GM10266 (cell line): ENCODE data around the gene SLC16A9.

Source experiments
- DNase-seq: peaks from one replicate; pipeline ENCODE4 v3.0.0; 2012; ENCODE audit errors: extremely low spot score
- TF ChIP-seq, protein P1 (sequence below): IDR thresholded peaks from 2 replicates; pipeline ENCODE4 v1.5.1; 2012; ENCODE audit warnings: mild to moderate bottlenecking, low read depth; ENCODE audit not compliant: control insufficient read depth, insufficient read depth; ENCODE audit errors: missing control alignments

The SLC16A9 gene

DNA sequence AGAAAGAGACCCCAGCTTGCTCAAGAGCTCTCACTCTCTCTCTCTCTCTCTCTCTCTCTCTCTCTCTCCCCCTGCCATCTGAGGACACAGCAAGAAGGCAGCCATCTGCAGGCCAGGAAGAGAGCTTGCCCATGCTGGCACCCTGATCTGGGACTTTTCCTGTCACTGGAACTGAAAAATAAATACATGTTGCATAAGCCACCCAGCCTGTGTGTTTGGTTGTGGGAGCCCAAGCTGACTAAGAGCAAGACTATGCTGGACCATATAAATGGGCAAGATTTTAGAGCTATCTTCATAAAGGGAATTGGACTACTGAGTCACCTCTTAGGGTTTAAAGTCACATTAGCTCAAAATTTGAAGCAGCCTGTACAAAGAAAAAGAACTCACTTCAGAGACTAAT, 98.6 kb downstream of the SLC16A9 start:
- no peak for DNase-seq
- TF ChIP-seq, protein P1, sequence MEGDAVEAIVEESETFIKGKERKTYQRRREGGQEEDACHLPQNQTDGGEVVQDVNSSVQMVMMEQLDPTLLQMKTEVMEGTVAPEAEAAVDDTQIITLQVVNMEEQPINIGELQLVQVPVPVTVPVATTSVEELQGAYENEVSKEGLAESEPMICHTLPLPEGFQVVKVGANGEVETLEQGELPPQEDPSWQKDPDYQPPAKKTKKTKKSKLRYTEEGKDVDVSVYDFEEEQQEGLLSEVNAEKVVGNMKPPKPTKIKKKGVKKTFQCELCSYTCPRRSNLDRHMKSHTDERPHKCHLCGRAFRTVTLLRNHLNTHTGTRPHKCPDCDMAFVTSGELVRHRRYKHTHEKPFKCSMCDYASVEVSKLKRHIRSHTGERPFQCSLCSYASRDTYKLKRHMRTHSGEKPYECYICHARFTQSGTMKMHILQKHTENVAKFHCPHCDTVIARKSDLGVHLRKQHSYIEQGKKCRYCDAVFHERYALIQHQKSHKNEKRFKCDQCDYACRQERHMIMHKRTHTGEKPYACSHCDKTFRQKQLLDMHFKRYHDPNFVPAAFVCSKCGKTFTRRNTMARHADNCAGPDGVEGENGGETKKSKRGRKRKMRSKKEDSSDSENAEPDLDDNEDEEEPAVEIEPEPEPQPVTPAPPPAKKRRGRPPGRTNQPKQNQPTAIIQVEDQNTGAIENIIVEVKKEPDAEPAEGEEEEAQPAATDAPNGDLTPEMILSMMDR: no peak

DNA sequence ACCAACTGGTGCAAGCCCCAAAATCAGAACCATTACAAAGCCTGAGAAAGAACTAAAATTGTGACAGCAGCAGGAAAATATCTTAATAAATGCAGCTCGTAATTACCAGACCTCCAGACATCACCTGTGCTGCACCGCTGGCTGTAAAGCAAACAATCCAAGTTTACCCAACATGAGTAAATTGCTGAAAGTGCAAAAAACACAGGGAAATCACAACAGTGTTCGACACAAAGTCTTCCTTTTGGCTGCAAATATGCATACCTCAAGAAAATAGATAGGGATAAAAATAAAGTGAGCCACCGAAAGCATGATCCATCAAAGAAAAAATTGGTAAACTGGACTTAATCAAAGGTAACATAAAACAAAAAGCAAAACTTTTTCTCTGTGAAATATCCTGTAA, 101.7 kb downstream of the SLC16A9 start:
- TF ChIP-seq, protein P1: no peak
- DNase-seq: no peak

DNA sequence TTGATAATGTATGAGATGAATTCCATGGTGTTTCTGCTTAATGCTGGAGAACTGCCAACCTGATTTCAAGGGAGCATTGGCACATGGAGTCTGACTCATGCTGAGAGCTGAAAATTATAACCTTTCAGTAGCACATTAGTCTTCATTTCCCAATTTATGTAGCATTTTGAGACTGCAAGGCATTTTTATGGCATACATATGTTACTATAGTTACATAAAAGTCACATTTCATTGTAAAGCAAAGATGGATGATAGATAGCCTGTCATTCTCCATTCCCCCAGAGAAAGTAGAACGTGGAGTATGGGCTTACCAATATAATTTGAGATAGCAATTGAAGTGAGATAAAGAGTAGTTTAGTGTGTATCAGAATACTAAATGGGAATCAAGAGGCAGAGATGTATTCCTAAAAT, 103.1 kb downstream of the SLC16A9 start:
- TF ChIP-seq, protein P1: no peak
- no peak for DNase-seq

DNA sequence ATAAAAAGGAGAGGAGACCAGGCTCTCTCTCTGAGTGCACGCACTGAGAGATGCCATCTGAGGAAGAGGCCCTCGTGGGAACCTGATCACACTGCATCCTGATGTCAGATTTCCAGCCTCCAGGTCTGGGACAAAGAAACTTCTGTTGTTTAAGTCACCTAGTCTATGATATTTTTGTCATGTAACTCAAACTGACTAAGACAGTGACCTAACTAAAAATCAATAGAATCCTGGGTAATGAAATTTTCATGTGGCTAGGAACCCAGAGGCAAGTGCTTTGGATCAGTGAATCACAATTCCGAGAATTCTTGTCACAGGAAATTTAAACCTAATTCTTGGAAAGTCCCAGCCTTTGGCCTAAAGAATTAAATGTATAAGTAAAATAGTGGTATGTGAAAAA, 107.7 kb downstream of the SLC16A9 start:
- DNase-seq: no peak
- TF ChIP-seq, protein P1: no peak
